NCI-H226 (cell line): Measurements from ENCODE around the gene HOXB5.

Experiments
- DNase-seq: peaks from one replicate; pipeline ENCODE4 v3.0.0-alpha.2; 2015

HOXB5 gene

GRCh38 chr17:48601207-48601538, 7.6 kb upstream of the HOXB5 start:
- no peak for DNase-seq

- DNase-seq = peak; percentile 45
Observed at GRCh38 chr17:48600244-48601098, 6.9 kb upstream of the HOXB5 start.

GRCh38 chr17:48599354-48599753, 5.8 kb upstream of the HOXB5 start:
- DNase-seq = no peak

GRCh38 chr17:48598736-48599135, 5.2 kb upstream of the HOXB5 start:
- no peak for DNase-seq

GRCh38 chr17:48597778-48598631, 4.4 kb upstream of the HOXB5 start:
- DNase-seq = no peak

GRCh38 chr17:48597528-48597777, 3.9 kb upstream of the HOXB5 start:
- DNase-seq = no peak

GRCh38 chr17:48596735-48597527, 3.4 kb upstream of the HOXB5 start:
- DNase-seq = no peak

- DNase-seq = no peak
Observed at GRCh38 chr17:48596000-48596734, 2.6 kb upstream of the HOXB5 start.

GRCh38 chr17:48595278-48595999, 1.9 kb upstream of the HOXB5 start:
- DNase-seq = no peak

- DNase-seq = no peak
Observed at GRCh38 chr17:48594538-48595277, 1.1 kb upstream of the HOXB5 start.

- peak; percentile 54 for DNase-seq
Observed at GRCh38 chr17:48593840-48594537, 410 bp upstream of the HOXB5 start.

GRCh38 chr17:48592577-48592976, 1.0 kb downstream of the HOXB5 start:
- no peak for DNase-seq

- no peak for DNase-seq
Observed at GRCh38 chr17:48592057-48592514, 1.5 kb downstream of the HOXB5 start.

GRCh38 chr17:48591255-48592056, 2.1 kb downstream of the HOXB5 start:
- no peak for DNase-seq

GRCh38 chr17:48590607-48591161, 2.9 kb downstream of the HOXB5 start:
- no peak for DNase-seq

GRCh38 chr17:48589831-48590606, 3.6 kb downstream of the HOXB5 start, which contains the start of gene HOXB3:
Gene HOXB3, minus strand, starts transcription at chr17:48590241. Its CDS starts 37,767 bp downstream, at chr17:48552474.
- DNase-seq = no peak

- no peak for DNase-seq
Observed at GRCh38 chr17:48589060-48589830, 4.3 kb downstream of the HOXB5 start.

- DNase-seq = no peak
Observed at GRCh38 chr17:48588528-48588927, 5.1 kb downstream of the HOXB5 start.
